Measurements from ENCODE around the gene INSM2. TPM values are rescaled to one million over a fixed set of nuclear protein-coding genes. Genes with fewer than 3 reads are reported as not detected.

The INSM2 gene
- total and polyA plus RNA-seq, 2 of the 13 experiments (the other 11 are each of a cell fraction or from before 2014, with no cell fraction given) = not detected

DNA sequence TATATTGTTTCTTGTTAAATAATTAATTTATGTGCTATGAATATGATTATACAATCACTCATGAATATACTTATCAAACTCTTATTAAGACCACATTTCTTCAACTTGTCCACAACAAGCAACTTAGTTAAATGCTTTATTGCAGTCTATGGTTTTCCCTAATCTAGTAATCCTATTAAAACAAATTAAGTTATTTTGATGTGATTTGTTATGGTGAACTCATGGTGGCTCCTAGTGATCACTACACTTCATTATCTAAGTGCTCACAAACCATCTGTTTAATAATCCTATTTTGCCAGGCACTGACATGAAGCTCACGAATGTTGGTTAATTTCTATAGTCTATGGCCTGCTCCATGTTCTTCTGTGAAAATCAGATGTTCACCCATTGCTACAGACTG, 42.9 kb downstream of the INSM2 start:
- FAIRE-seq (no peak), ATAC-seq (no peak), DNase-seq (ENCODE audit: low spot score) (no peak)
- no peaks in the 10 kb centered on the region for H3K9me3 ChIP-seq (ENCODE audit: low read length)
- H3K4me3 ChIP-seq (replicated peaks in 1 of 3; ENCODE audit: insufficient read depth in 1 of 3, low read depth in 2 of 3, low read length in 3 of 3) = no peak overlapping the region
- ChIA-PET CTCF (ENCODE audit: low intra/inter-chr PET ratio, low total read pairs) (no interaction called here), POLR2A (interaction anchor here (0.7 kb wide), 1 partner anchor 200 kb away, joined by 4 read pairs; no protein-coding TSS in a partner anchor)
- in situ Hi-C loops (cut with HindIII; ENCODE audit: extremely low pct_ligation_motif_present, low pct_unique_long_range_greater_than_20kb) = no loop called here
- no peaks in the 10 kb centered on the region for H3K27me3 ChIP-seq (ENCODE audit: control insufficient read depth in 1 of 2, insufficient read depth in 2 of 2, low read length in 2 of 2)
- no peak overlapping the region for H3K9ac ChIP-seq (ENCODE audit: insufficient read depth, low read depth, low read length)
- H3K79me2 ChIP-seq (ENCODE audit: insufficient read depth, low read length) = no peaks in the 10 kb centered on the region
- intact Hi-C loops (cut with micrococcal nuclease; ENCODE audit: unreplicated experiment) = loop anchor here (2.0 kb wide), 1 partner anchor 42 kb away; the partner anchor contains the start of gene INSM2
- no peak for TF ChIP-seq FOXO1 (CRISPR knock-in tag; IDR thresholded peaks at IDR 0.05)
- TF ChIP-seq NKX3-1 (CRISPR knock-in tag; IDR thresholded peaks at IDR 0.05) = 0 out of 2 replicates have a peak, but pooled peaks have one; percentile 31
- H3K4me2 ChIP-seq (ENCODE audit: low read depth, low read length) = no peak overlapping the region
- H3K27ac ChIP-seq (ENCODE audit: extremely low read length, insufficient read depth, low read length) = no peak overlapping the region
- WGBS (ENCODE audit: low lambda C conversion rate) = 98% methylated on average over 1 of the region's 1 CpG
- H2AFZ ChIP-seq (ENCODE audit: low read length) = no peak overlapping the region
- no peaks in the 10 kb centered on the region for H4K20me1 ChIP-seq (ENCODE audit: insufficient read depth, low read length)
- H3K4me1 ChIP-seq (ENCODE audit: insufficient read depth, low read length) = peaks cover 18% of the 10 kb centered on the region
- H3K36me3 ChIP-seq (replicated peaks in 1 of 2; ENCODE audit: control insufficient read depth in 1 of 2, insufficient read depth in 2 of 2, low read length in 2 of 2) = peaks cover 3 to 17% of the 10 kb centered on the region in 2 experiments
- BruUV-seq (replicated peaks) = no TSS peak

DNA sequence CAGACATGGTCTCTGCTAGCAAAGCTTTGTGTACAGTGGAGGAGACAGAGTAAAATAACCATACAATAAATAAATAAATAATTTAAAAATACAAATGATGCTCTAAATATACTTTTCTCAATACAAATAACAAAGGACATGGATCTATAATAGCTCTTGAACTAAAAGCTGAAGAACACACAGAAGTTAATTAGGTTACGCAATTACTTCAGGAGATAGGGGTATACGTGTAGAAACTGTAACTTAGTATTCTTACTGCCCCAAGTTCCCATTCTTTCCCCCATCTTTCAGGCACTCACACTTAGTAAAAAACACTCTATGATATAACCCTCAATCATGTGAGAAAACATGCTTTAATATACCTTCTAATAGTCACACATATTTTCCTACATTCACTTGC, 44.2 kb downstream of the INSM2 start:
- Histone ChIP-seq H3K27ac (ENCODE audit: extremely low read length, insufficient read depth, low read length) (no peak overlapping the region), H3K4me3 (replicated peaks in 1 of 3; ENCODE audit: insufficient read depth in 1 of 3, low read depth in 2 of 3, low read length in 3 of 3) (no peak overlapping the region), H3K4me2 (ENCODE audit: low read depth, low read length) (no peak overlapping the region), H3K4me1 (ENCODE audit: insufficient read depth, low read length) (peaks cover 18% of the 10 kb centered on the region), H3K36me3 (replicated peaks in 1 of 2; ENCODE audit: control insufficient read depth in 1 of 2, insufficient read depth in 2 of 2, low read length in 2 of 2) (peaks cover 2 to 9% of the 10 kb centered on the region in 2 experiments; a peak in 4 of 5 replicates), H3K79me2 (ENCODE audit: insufficient read depth, low read length) (no peaks in the 10 kb centered on the region), H2AFZ (ENCODE audit: low read length) (no peak overlapping the region), H4K20me1 (ENCODE audit: insufficient read depth, low read length) (no peaks in the 10 kb centered on the region), H3K27me3 (ENCODE audit: control insufficient read depth in 1 of 2, insufficient read depth in 2 of 2, low read length in 2 of 2) (no peaks in the 10 kb centered on the region), H3K9me3 (ENCODE audit: low read length) (no peaks in the 10 kb centered on the region), H3K9ac (ENCODE audit: insufficient read depth, low read depth, low read length) (no peak overlapping the region)
- FAIRE-seq (no peak), ATAC-seq (no peak), DNase-seq (ENCODE audit: low spot score) (no peak)
- intact Hi-C loops (cut with micrococcal nuclease; ENCODE audit: unreplicated experiment) = no loop called here
- in situ Hi-C loops (cut with HindIII; ENCODE audit: extremely low pct_ligation_motif_present, low pct_unique_long_range_greater_than_20kb) = no loop called here
- BruUV-seq (replicated peaks) = no TSS peak
- 95% methylated on average over 2 of the region's 2 CpGs for WGBS (ENCODE audit: low lambda C conversion rate)
- POLR2A ChIA-PET = no interaction called here
- CTCF ChIA-PET (ENCODE audit: low intra/inter-chr PET ratio, low total read pairs) = no interaction called here
- TF ChIP-seq, protein P1, sequence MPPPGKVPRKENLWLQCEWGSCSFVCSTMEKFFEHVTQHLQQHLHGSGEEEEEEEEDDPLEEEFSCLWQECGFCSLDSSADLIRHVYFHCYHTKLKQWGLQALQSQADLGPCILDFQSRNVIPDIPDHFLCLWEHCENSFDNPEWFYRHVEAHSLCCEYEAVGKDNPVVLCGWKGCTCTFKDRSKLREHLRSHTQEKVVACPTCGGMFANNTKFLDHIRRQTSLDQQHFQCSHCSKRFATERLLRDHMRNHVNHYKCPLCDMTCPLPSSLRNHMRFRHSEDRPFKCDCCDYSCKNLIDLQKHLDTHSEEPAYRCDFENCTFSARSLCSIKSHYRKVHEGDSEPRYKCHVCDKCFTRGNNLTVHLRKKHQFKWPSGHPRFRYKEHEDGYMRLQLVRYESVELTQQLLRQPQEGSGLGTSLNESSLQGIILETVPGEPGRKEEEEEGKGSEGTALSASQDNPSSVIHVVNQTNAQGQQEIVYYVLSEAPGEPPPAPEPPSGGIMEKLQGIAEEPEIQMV (CRISPR knock-in tag; IDR thresholded peaks at IDR 0.05; ENCODE audit: low read depth) = no peak
- TF ChIP-seq CEBPB (IDR thresholded peaks at IDR 0.05; ENCODE audit: borderline replicate concordance, low read depth, low read length) = peak; percentile 94; the same call in 1 of the 2 replicates
- TF ChIP-seq MIXL1 (CRISPR knock-in tag; IDR thresholded peaks at IDR 0.05) = peak; percentile 48; the same call in 1 of the 2 replicates
- peak; percentile 69 for TF ChIP-seq CEBPG (CRISPR knock-in tag; IDR thresholded peaks at IDR 0.05)

Measured in HepG2 (cell line).